ENCODE measurements around the gene KRTAP5-4.
"Not testable (repeated sequence)": the region's sequence is repeated elsewhere in the genome, so short reads cannot be mapped to it uniquely, and the experiment has no call there.

Gene KRTAP5-4

GRCh38 chr11:1622086-1622485 lies at the start of gene KRTAP5-4:
Gene KRTAP5-4, minus strand, starts transcription at chr11:1622138. Its CDS starts 45 bp downstream, at chr11:1622093.
- no peak for DNase-seq

DNA sequence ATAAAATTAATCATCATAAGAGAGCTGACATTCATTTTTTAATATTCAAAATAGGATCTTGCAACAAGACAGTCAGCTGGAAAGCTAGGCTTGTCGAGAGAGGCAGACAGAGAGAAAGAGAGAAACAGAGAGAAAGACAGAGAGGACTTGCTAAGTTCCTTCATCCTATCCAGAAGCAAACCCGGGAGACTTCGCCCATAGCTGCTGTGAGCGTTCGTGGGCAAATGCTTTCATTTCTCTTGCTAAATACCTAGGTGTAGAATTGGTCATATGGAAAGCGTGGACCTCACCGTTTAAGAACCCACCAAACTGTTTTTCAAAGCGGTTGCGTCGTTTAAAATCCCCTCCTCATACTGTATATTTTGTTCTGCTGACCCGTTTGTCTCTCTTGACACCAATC lies 49.7 kb upstream of the KRTAP5-4 start:
- DNase-seq = no peak

DNA sequence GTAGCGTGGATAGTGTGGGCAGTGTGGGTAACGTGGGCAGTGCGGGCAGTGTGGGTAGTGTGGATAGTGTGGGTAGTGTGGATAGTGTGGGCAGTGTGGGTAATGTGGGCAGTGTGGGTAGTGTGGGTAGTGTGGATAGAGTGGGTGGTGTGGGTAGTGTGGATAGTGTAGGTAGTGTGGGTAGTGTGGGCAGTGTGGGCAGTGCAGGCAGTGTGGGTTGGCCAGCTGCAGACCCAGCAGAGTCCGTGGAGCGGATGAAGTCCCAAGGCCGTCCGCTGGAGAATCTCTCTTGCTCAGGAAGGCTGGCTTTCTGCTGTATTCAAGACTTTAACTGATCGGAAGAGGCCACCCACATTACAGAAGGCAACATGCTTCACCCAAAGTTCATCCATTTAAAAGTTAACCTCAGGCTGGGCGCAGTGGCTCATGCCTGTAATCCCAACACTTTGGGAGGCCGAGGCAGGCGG lies 49.0 kb upstream of the KRTAP5-4 start:
- DNase-seq = no peak

DNA sequence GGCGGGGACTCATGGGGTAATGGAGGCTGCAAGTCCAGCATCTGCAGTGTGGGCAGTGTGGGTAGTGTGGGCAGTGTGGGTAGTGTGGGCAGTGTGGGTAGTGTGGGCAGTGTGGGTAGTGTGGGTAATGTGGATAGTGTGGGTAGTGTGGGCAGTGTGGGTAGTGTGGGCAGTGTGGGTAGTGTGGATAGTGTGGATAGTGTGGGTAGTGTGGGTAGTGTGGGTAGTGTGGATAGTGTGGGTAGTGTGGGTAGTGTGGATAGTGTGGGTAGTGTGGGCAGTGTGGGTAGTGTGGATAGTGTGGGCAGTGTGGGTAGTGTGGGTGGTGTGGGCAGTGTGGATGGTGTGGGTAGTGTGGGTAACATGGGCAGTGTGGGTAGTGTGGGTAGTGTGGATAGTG lies 48.5 kb upstream of the KRTAP5-4 start:
- DNase-seq = not testable (repeated sequence)

DNA sequence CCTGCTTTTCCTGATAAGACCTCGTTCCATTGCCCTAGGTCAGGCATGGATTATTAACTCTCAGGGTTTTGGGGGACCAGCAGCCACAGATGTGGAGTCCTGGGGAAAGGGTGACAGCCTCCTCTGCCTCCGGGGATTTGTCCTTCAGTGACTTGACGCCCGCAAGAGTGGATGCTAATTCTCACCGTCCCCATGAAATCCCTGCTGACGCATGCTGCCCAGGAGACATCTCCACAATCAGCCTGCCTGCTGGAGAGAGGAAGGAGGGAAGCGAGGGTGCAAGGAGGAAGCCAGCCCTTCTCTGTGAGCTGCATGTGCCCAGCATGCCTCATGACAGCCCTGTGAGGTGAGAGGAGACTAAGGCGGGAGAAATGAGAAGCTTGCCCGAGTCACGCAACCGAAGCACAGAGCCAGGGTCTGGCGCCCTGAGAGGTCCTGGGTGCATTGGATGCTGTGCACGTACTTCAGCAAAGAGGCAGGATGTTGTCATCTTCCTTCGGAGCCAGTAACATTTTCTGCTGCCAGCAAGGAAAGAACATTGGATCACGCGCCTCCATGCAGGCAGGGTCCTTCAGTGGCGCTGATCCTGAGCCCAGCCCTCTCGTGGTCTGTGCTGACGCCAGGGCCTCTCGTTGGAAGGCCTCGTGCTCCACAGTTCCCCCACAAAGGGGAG lies 47.7 kb upstream of the KRTAP5-4 start:
- no peak for DNase-seq

GRCh38 chr11:1668911-1669473 lies 47.1 kb upstream of the KRTAP5-4 start:
- no peak for DNase-seq

- DNase-seq = no peak
These were observed 46.0 kb upstream of the KRTAP5-4 start for GRCh38 chr11:1667906-1668305.

GRCh38 chr11:1667121-1667850 lies 45.3 kb upstream of the KRTAP5-4 start:
- no peak for DNase-seq

- no peak for DNase-seq
These were observed 43.4 kb upstream of the KRTAP5-4 start for GRCh38 chr11:1665313-1665712.

DNA sequence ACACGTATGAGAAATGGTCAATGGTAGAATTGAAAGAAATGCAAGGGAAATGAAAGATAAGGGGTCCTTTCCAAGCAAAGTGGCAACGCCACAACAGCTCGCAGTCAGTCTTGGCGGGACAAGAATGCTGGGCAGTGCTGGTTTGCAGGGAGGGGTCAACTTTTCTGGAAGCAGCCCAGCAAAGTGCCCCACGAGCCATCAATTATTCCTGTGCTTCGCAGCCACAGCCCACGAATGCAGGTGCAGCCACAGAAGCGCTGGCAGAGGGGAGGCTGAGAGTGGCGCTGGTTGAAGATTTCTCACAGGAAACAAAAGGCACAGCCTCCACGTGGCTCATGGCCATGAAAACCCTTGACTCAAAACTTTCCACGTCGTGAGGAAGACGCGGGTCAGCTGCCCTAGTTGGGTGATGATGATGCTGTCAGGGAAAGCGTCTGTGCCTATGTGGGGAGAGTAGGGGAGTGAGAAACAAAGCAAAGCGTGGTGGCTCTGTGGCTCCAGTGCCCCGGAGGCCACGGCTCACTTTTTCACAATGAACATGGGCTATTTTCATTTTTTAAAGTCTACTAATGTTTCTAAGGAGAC lies 40.9 kb upstream of the KRTAP5-4 start:
- not testable (repeated sequence) for DNase-seq

DNA sequence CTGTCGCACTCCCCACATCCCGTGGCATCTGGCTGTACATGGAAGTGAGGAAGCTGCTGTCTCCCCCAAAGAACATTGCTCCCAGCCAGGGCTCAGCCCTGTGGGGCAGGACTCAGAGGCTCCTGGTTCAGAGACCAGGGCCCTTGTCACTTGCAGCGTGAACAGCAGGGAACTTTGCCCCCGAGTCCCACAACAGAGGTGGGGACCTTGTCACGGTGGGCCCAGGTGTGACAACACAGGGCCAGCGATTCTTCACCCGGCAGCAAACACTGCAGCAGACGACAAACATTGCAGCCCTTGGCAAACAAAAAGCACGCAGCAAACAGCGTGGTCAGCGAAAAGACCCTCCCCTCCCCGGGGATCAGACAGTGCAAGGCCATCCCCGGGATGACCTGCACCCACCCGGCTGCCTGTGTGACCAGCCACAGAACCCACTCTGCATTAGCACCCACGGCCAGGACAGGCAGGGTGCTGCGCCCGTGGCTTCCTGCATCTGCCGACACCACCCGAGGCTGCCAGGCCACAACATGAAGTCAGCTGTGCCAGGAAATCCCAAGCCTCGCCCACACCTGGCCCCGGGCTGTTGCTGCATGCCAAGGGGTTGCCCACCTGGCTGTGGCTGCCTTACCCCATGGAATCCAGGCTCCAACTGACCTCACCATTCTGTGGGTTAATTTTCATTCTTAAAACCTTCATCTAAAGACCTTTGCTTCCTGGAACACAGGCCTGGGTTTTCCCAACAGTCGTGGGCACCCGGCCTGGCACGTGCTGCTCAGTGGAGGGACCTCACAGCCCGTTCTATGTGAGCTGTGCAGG lies 39.7 kb upstream of the KRTAP5-4 start:
- DNase-seq = not testable (repeated sequence)

- no peak for DNase-seq
These were observed 38.4 kb upstream of the KRTAP5-4 start for GRCh38 chr11:1660111-1660867.

DNA sequence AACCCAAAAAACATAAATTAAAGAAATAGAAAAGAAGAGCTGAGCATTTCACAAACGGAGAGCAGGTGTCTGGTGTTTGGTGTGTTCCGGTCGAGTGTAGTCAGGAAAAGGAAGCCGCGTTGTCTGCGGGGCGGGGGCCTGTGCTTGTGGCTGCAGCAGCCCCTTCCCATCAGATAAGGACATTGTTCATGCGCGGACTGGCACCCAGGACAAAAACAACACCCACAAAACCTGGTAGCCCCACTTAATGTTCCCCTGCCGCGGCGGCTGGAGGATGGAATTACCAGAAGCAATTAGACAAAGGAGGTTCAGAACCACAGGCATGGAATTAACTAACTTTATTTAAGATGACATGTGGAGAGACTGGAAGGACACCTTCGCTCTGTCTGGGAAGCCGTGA lies 37.6 kb upstream of the KRTAP5-4 start:
- no peak for DNase-seq

DNA sequence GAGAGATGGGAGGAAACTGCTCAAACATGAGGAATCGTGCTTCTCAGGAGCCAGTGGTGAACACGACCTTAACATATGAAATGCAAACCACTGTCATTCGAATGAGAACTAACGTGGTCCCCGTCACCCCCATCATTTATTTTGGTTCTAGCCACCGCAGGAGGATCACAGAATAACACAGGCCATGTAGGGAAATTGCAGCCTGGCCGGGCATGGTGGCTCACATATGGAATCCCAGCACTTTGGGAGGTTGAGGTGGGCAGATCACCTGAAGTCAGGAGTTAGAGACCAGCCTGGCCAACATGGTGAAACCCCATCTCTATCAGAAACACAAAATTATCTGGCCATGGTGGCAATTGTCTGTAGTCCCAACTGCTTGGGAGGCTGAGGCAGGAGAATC lies 34.7 kb upstream of the KRTAP5-4 start:
- no peak for DNase-seq

DNA sequence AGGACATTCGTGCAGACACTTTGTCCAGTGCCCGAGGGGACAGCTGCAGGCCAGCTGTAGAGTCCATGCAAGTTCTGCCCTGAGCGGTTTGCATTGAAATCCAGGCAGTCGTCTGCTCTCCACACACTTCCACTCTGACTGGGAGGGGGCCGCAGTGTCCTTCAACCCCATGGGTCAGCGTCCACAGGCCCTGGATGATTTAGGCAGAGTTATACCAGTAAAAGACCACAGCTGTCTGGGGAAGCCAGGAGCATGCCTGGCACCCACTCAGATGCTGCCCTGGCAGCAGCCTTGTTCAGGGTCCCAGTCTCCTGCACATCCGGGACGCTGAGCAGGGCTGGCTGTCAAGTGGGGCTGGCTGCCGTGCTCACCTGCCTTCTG lies 34.1 kb upstream of the KRTAP5-4 start:
- no peak for DNase-seq

DNA sequence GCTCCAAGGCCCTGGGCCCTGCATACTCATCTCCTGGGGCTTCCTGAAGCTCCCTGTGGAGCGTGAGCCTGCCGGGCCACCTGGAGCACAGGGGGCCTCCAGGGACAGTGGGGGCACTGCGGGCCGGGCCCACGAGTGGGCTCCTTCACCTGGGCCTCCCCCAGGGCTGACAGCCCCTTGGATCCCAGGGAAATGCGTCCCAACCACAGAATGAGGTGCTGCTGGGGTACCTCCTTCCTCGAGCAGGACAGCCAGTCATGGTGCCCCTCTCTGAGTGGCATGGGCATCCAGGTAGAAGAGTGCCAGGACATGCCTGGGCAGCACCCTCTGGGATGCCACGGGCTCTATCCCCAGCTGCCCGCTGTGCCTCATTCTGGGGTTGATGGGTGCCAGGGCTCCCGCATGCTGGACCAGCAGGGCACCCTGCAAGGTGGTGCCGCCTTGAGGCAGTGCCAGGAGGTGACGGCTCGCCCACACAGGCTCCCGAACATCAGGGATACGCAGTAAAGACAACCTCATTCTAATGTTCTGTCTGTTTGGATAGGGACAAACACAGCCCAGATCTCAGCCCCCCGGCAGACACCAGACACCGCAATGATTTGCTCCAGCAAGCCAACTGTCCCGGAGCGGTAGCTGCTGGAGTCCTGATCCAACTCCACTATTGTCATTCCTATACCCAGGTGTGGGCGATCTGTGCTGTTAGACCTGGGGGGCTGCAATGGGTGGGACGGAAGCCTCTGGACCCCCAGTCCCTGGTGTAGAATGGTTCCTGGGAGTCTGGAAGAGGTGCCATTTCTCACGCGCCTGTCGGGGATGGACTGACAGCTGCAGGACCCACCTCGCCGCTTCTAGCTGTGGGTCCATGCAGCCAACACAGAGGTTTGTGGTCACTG lies 33.5 kb upstream of the KRTAP5-4 start:
- DNase-seq = no peak

GRCh38 chr11:1654388-1655167 lies 32.6 kb upstream of the KRTAP5-4 start:
- DNase-seq = no peak

GRCh38 chr11:1653541-1654387 lies 31.8 kb upstream of the KRTAP5-4 start:
- no peak for DNase-seq
